PC-9 (cell line): ENCODE measurements around the gene CPB1. TPM values are rescaled to one million over a fixed set of nuclear protein-coding genes. Genes with fewer than 3 reads are reported as not detected.

ENCODE experiments used
- BruUV-seq: library from RNA; stranded (reverse); fragments of 400-500 nt; replicated peaks from 2 replicates; lab custom pipeline; 2021; lab: Mats Ljungman, UMichigan
- CTCF ChIA-PET: fragments of 300-600 bp; sonication (Branson Sonifier 250); formaldehyde crosslinking; loops from one replicate; lab custom pipeline; 2022; ENCODE audit warnings: antibody characterized with exemption; lab: Charles Lee
- POLR2A ChIA-PET: fragments of 300-600 bp; sonication (Branson Sonifier 250); formaldehyde crosslinking; loops from one replicate; lab custom pipeline; 2022; ENCODE audit warnings: antibody characterized with exemption; ENCODE audit not compliant: unreplicated experiment; lab: Charles Lee
- DNase-seq, 2 experiments: peaks; one replicate each; pipeline versions ENCODE4 v3.0.0 to v3.0.0-alpha.2; 2015 to 2022; ENCODE audit warnings: mixed read lengths in 1 of 2
- H2AFZ ChIP-seq: fragments of 200-600 bp; sonication (generic); 2 replicates; pipeline ENCODE4 v1.8.1; 2017; ENCODE audit warnings: antibody characterized with exemption
- H3F3A ChIP-seq: fragments of 200-600 bp; sonication (generic); 2 replicates; pipeline ENCODE4 v1.8.1; 2017; ENCODE audit warnings: antibody characterized with exemption, mild to moderate bottlenecking, low read depth; ENCODE audit not compliant: insufficient read depth
- H3K27ac ChIP-seq: fragments of 200-600 bp; sonication (generic); 2 replicates; pipeline ENCODE4 v1.6.1; 2016; ENCODE audit warnings: mixed run types
- H3K27me3 ChIP-seq: fragments of 200-600 bp; sonication (generic); 2 replicates; pipeline ENCODE4 v1.6.1; 2016; ENCODE audit warnings: low read depth, mixed run types; ENCODE audit not compliant: insufficient read depth
- H3K36me3 ChIP-seq: fragments of 200-600 bp; sonication (generic); 2 replicates; pipeline ENCODE4 v1.6.1; 2016; ENCODE audit warnings: low read depth, mixed run types
- H3K4me1 ChIP-seq: fragments of 200-600 bp; sonication (generic); replicated peaks from 2 replicates; pipeline ENCODE4 v1.6.1; 2016; ENCODE audit warnings: mixed run types; ENCODE audit not compliant: insufficient read depth
- H3K4me2 ChIP-seq: fragments of 200-600 bp; sonication (generic); 2 replicates; pipeline ENCODE4 v1.6.1; 2017; ENCODE audit warnings: mixed run types
- H3K4me3 ChIP-seq: fragments of 200-600 bp; sonication (generic); 2 replicates; pipeline ENCODE4 v1.6.1; 2016; ENCODE audit warnings: mixed run types
- H3K79me2 ChIP-seq: fragments of 200-600 bp; sonication (generic); 2 replicates; pipeline ENCODE4 v1.6.1; 2017; ENCODE audit warnings: low read depth, mixed run types
- H3K9me2 ChIP-seq: fragments of 200-600 bp; sonication (generic); 2 replicates; pipeline ENCODE4 v1.8.1; 2017; ENCODE audit warnings: mild to moderate bottlenecking; ENCODE audit not compliant: insufficient read depth
- H3K9me3 ChIP-seq: fragments of 200-600 bp; sonication (generic); 2 replicates; pipeline ENCODE4 v1.8.1; 2016; ENCODE audit warnings: low read depth; ENCODE audit not compliant: insufficient read depth
- H4K20me1 ChIP-seq: fragments of 200-600 bp; sonication (generic); 2 replicates; pipeline ENCODE4 v1.8.1; 2017; ENCODE audit not compliant: insufficient read depth
- CTCF ChIP-seq: fragments of 200-600 bp; sonication (generic); conservative IDR thresholded peaks from 2 replicates; pipeline ENCODE4 v1.6.1; 2017; ENCODE audit warnings: mixed run types, antibody characterized with exemption, mild to moderate bottlenecking, moderate library complexity
- EZH2 ChIP-seq: fragments of 200-600 bp; sonication (generic); IDR thresholded peaks from 2 replicates; pipeline ENCODE4 v1.8.0; 2017; ENCODE audit warnings: antibody characterized with exemption, low read depth
- intact Hi-C: fragments of 100-400 bp; cut with micrococcal nuclease; formaldehyde crosslinking; loops from one replicate; pipeline ENCODE4 v1.10.0; 2022; ENCODE audit not compliant: unreplicated experiment
- total RNA-seq: library from RNA; stranded (reverse); gene quantifications from 2 replicates; pipeline ENCODE4 v1.2.3, GENCODE V29; 2021

The CPB1 gene
- total RNA-seq, 1 experiment from 2014 or later = not detected

DNA sequence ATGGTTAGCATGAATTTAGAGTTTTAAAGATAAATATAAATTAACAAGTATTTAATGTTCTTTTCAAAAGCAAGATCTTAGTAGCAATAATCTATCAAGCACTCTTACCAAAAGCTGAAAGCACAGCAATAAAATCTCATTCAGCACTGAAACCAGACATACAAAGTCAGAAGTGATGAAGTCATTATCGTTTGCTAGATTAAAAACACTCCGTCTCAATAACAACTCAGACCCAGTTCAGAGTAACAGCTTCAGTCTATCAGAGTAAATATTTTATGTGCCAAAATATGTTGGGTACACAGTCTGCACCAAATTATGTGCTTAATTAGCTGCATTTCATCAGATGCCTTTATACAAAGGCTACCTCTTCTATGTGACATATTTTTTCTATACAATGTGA, 79.1 kb downstream of the CPB1 start:
- DNase-seq = no peak
- no peak for TF ChIP-seq CTCF
- TF ChIP-seq EZH2 = no peak
- no peaks in the 10 kb centered on the region for H3K27me3 ChIP-seq
- no peak overlapping the region for H3K4me2 ChIP-seq
- H3K36me3 ChIP-seq = no peaks in the 10 kb centered on the region
- H3K9me3 ChIP-seq = no peaks in the 10 kb centered on the region
- no peaks in the 10 kb centered on the region for H3K9me2 ChIP-seq
- ChIA-PET POLR2A (no interaction called here), CTCF (no interaction called here)
- no peaks in the 10 kb centered on the region for H3K79me2 ChIP-seq
- H4K20me1 ChIP-seq = no peaks in the 10 kb centered on the region
- intact Hi-C loops = no loop called here
- no peak overlapping the region for H3K27ac ChIP-seq
- no peaks in the 10 kb centered on the region for H3F3A ChIP-seq
- no peak overlapping the region for H3K4me3 ChIP-seq
- H2AFZ ChIP-seq = no peak overlapping the region
- H3K4me1 ChIP-seq = peaks cover 17% of the 10 kb centered on the region
- no TSS peak for BruUV-seq

Other genes with a start within 250 kb of the CPB1 start
- gene AGTR1, start 129.9 kb upstream of the CPB1 start, total RNA-seq = not detected in 2 replicates
- not detected in 2 replicates for gene CPA3, start 37.5 kb downstream of the CPB1 start, total RNA-seq
- 16.5 and 20.3 TPM in 2 replicates for gene GYG1, start 163.7 kb downstream of the CPB1 start, total RNA-seq